Keratinocyte (primary cell): ENCODE data around the gene CRTC1. TPM values are rescaled to one million over a fixed set of nuclear protein-coding genes. Genes with fewer than 3 reads are reported as not detected.

Experiments
- DNase-seq: peaks from one replicate; pipeline ENCODE4 v3.0.0-alpha.2; 2011; ENCODE audit warnings: low read depth, missing footprints, low spot score
- FAIRE-seq: peaks from 2 replicates; lab custom pipeline; 2011; peaks lifted over from hg19 to GRCh38; lab: Jason Lieb, UNC
- H2AFZ ChIP-seq: 2 replicates; pipeline ENCODE4 v1.6.0; 2012; ENCODE audit warnings: low read length, control low read depth, inconsistent platforms; ENCODE audit not compliant: control insufficient read depth
- H3K27ac ChIP-seq: 2 replicates; pipeline ENCODE4 v1.5.1; 2011; ENCODE audit warnings: low read length; ENCODE audit not compliant: control insufficient read depth, insufficient read depth
- H3K27me3 ChIP-seq: 3 replicates; pipeline ENCODE4 v1.6.0; 2011; ENCODE audit warnings: low read length; ENCODE audit not compliant: control insufficient read depth, insufficient read depth; ENCODE audit errors: extremely low read depth
- H3K36me3 ChIP-seq, 2 experiments: 2 replicates in 1 of 2; 3 replicates in 1 of 2; pipeline ENCODE4 v1.5.1; 2011; ENCODE audit warnings: low read length in 2 of 2, mild to moderate bottlenecking in 1 of 2; ENCODE audit not compliant: control insufficient read depth in 2 of 2, insufficient read depth in 2 of 2; ENCODE audit errors: extremely low read depth in 1 of 2
- H3K4me1 ChIP-seq: 3 replicates; pipeline ENCODE4 v1.5.1; 2011; ENCODE audit warnings: low read length; ENCODE audit not compliant: control insufficient read depth, insufficient read depth; ENCODE audit errors: extremely low read depth
- H3K4me2 ChIP-seq: 3 replicates; pipeline ENCODE4 v1.6.0; 2011; ENCODE audit warnings: low read depth, low read length; ENCODE audit not compliant: control insufficient read depth, insufficient read depth; ENCODE audit errors: extremely low read depth
- H3K4me3 ChIP-seq, 3 experiments: fragments of 200-600 bp in 1 of 3; sonication (generic) in 1 of 3; 2 replicates in 2 of 3; 3 replicates in 1 of 3; pipeline ENCODE4 v1.5.1; 2011 to 2016; ENCODE audit warnings: low read length in 3 of 3, mild to moderate bottlenecking in 3 of 3, control low read depth in 2 of 3, inconsistent platforms in 1 of 3, low read depth in 1 of 3, mixed read lengths in 1 of 3, mixed run types in 1 of 3, moderate library complexity in 1 of 3; ENCODE audit not compliant: control insufficient read depth in 2 of 3, insufficient read depth in 2 of 3; ENCODE audit errors: extremely low read depth in 1 of 3
- H3K79me2 ChIP-seq: 2 replicates; pipeline ENCODE4 v1.6.0; 2012; ENCODE audit warnings: low read length; ENCODE audit not compliant: control insufficient read depth, insufficient read depth
- H3K9ac ChIP-seq: 3 replicates; pipeline ENCODE4 v1.6.0; 2011; ENCODE audit warnings: low read length; ENCODE audit not compliant: control insufficient read depth, insufficient read depth; ENCODE audit errors: extremely low read depth
- H3K9me1 ChIP-seq: 3 replicates; pipeline ENCODE4 v1.6.0; 2011; ENCODE audit warnings: low read length; ENCODE audit not compliant: control insufficient read depth, insufficient read depth; ENCODE audit errors: extremely low read depth
- H3K9me3 ChIP-seq: 2 replicates; pipeline ENCODE4 v1.5.1; 2012; ENCODE audit warnings: low read depth, low read length; ENCODE audit not compliant: control insufficient read depth
- H4K20me1 ChIP-seq: 3 replicates; pipeline ENCODE4 v1.6.0; 2011; ENCODE audit warnings: low read length; ENCODE audit not compliant: control insufficient read depth, insufficient read depth; ENCODE audit errors: extremely low read depth
- EZH2 ChIP-seq: IDR thresholded peaks from one replicate; pipeline ENCODE4 v1.6.1; 2012; ENCODE audit warnings: inconsistent platforms, mild to moderate bottlenecking, low read length, moderate library complexity
- dilution Hi-C: fragments of 300-500 bp; cut with MboI; formaldehyde crosslinking; loops from one replicate; pipeline ENCODE4 v1.7.0; 2020; ENCODE audit warnings: low sequenced_read_pairs; ENCODE audit not compliant: extremely low pct_ligation_motif_present
- polyA plus RNA-seq, 5 experiments: library from polyadenylated mRNA; depleted of rRNA in 3 of 5; stranded (reverse) in 3 of 5; stranded (forward) in 1 of 5; unstranded in 1 of 5; fragments of >200 nt; gene quantifications; 1 replicate in 1 of 5; 2 replicates in 3 of 5; 3 replicates in 1 of 5; pipeline versions ENCODE4 v1.2.1 to v1.2.3, GENCODE V29; 2011 to 2012; ENCODE audit warnings: missing spikeins in 2 of 5, low read depth in 1 of 5, low replicate concordance in 1 of 5
- TF ChIP-seq, protein P1 (sequence below), 3 experiments: IDR thresholded peaks in 1 of 3; conservative IDR thresholded peaks in 1 of 3; optimal IDR thresholded peaks in 1 of 3; 2 replicates in 2 of 3; 3 replicates in 1 of 3; pipeline versions ENCODE3 to v1.5.1; 2011; ENCODE audit warnings: low read length in 3 of 3, mild to moderate bottlenecking in 3 of 3, moderate library complexity in 2 of 3, control low read depth in 1 of 3, inconsistent platforms in 1 of 3; ENCODE audit not compliant: insufficient read depth in 2 of 3; ENCODE audit errors: extremely low read depth in 1 of 3

CRTC1 gene
- polyA plus RNA-seq, 1 donor (not counting 4 experiments of a cell fraction or from before 2014, with no cell fraction given), result 0.54 TPM

DNA sequence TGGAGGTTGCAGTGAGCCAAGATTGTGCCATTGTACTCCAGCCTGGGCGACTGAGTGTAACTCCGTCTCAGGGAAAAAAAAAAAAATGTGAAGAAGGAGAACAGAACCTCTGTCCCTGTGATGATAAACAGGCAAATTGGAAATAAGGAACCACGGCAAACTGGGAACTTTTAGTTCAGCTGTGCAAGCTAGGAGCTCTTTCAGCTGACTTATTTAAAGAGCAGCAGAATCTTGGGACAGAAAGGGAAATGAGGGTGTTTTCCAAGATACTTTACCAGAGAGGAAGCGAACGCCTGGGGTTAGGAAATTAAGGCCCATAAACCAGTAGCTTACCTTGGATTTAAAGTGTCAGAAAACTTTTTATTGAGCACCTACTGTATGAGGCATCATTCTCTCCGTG, 145.3 kb downstream of the CRTC1 start:
- Histone ChIP-seq H3K9me3 (peaks cover 2% of the 10 kb centered on the region), H3K4me3 (no peak overlapping the region), H4K20me1 (peaks cover 13% of the 10 kb centered on the region), H3K27ac (no peak overlapping the region), H3K27me3 (no peaks in the 10 kb centered on the region), H3K9ac (no peak overlapping the region), H3K79me2 (peaks cover 20% of the 10 kb centered on the region), H3K36me3 (peaks cover 0 to 2% of the 10 kb centered on the region in 2 experiments), H3K4me1 (peaks cover 3% of the 10 kb centered on the region), H2AFZ (no peak overlapping the region), H3K4me2 (no peak overlapping the region), H3K9me1 (no peaks in the 10 kb centered on the region)
- DNase-seq (no peak), FAIRE-seq (no peak)
- TF ChIP-seq, protein P1, sequence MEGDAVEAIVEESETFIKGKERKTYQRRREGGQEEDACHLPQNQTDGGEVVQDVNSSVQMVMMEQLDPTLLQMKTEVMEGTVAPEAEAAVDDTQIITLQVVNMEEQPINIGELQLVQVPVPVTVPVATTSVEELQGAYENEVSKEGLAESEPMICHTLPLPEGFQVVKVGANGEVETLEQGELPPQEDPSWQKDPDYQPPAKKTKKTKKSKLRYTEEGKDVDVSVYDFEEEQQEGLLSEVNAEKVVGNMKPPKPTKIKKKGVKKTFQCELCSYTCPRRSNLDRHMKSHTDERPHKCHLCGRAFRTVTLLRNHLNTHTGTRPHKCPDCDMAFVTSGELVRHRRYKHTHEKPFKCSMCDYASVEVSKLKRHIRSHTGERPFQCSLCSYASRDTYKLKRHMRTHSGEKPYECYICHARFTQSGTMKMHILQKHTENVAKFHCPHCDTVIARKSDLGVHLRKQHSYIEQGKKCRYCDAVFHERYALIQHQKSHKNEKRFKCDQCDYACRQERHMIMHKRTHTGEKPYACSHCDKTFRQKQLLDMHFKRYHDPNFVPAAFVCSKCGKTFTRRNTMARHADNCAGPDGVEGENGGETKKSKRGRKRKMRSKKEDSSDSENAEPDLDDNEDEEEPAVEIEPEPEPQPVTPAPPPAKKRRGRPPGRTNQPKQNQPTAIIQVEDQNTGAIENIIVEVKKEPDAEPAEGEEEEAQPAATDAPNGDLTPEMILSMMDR (optimal IDR thresholded peaks at IDR 0.05 in 1 of 3, IDR thresholded peaks at IDR 0.05 in 1 of 3, conservative IDR thresholded peaks at IDR 0.05 in 1 of 3; ENCODE audit: extremely low read depth in 1 of 3, insufficient read depth in 2 of 3, low read length in 3 of 3), result no peak
- TF ChIP-seq EZH2, result no peak
- dilution Hi-C loops, result no loop called here

DNA sequence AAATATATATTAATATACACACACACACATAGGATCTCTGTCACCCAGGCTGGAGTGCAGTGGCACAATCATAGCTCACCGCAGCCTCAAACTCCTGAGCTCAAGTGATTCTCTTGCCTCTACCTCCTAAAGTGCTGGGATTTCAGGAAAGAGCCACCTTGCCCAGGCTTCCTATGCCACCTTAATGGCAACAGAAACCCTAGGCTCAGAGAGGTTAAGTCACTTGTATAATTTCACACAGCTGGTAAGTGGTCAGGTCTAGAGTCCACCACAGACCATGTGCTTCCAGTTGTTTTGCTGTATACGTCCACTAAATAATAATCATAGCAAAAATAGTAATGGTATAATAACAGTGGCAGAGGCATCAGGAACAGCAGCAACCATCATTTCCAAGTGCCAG, 147.0 kb downstream of the CRTC1 start:
- Histone ChIP-seq H3K9ac (no peak overlapping the region), H4K20me1 (peaks cover 30% of the 10 kb centered on the region), H3K4me2 (no peak overlapping the region), H2AFZ (no peak overlapping the region), H3K36me3 (peaks cover under 1 to 12% of the 10 kb centered on the region in 2 experiments), H3K9me1 (peaks cover 2% of the 10 kb centered on the region), H3K4me3 (no peak overlapping the region), H3K79me2 (peaks cover 37% of the 10 kb centered on the region), H3K27ac (no peak overlapping the region), H3K4me1 (peaks cover 16% of the 10 kb centered on the region), H3K27me3 (no peaks in the 10 kb centered on the region), H3K9me3 (peaks cover 2% of the 10 kb centered on the region)
- DNase-seq (no peak), FAIRE-seq (no peak)
- TF ChIP-seq, protein P1 (optimal IDR thresholded peaks at IDR 0.05 in 1 of 3, IDR thresholded peaks at IDR 0.05 in 1 of 3, conservative IDR thresholded peaks at IDR 0.05 in 1 of 3; ENCODE audit: extremely low read depth in 1 of 3, insufficient read depth in 2 of 3, low read length in 3 of 3), result no peak
- TF ChIP-seq EZH2, result no peak
- dilution Hi-C loops, result no loop called here
